Glutamatergic neuron (in vitro differentiated cells): ENCODE data around the gene COL4A1. TPM values are rescaled to one million over a fixed set of nuclear protein-coding genes. Genes with fewer than 3 reads are reported as not detected.

Experiments used
- DNase-seq: peaks from one replicate; pipeline ENCODE4 v3.0.0; 2022
- H3K27ac Mint-ChIP-seq: one replicate; pipeline ENCODE4 v1.8.0; 2020; ENCODE audit warnings: mild to moderate bottlenecking, mixed read lengths, inconsistent platforms; ENCODE audit not compliant: unreplicated experiment
- H3K27me3 Mint-ChIP-seq: one replicate; pipeline ENCODE4 v1.8.0; 2020; ENCODE audit warnings: mild to moderate bottlenecking, moderate library complexity, mixed read lengths, inconsistent platforms; ENCODE audit not compliant: unreplicated experiment
- H3K36me3 Mint-ChIP-seq: one replicate; pipeline ENCODE4 v1.8.0; 2020; ENCODE audit warnings: mild to moderate bottlenecking, mixed read lengths, inconsistent platforms; ENCODE audit not compliant: unreplicated experiment
- H3K4me1 Mint-ChIP-seq: one replicate; pipeline ENCODE4 v1.8.0; 2020; ENCODE audit warnings: mild to moderate bottlenecking, low read depth, mixed read lengths, inconsistent platforms; ENCODE audit not compliant: unreplicated experiment
- H3K4me3 Mint-ChIP-seq: one replicate; pipeline ENCODE4 v1.8.0; 2020; ENCODE audit warnings: mild to moderate bottlenecking, mixed read lengths, inconsistent platforms; ENCODE audit not compliant: unreplicated experiment
- H3K9me3 Mint-ChIP-seq: one replicate; pipeline ENCODE4 v1.8.0; 2020; ENCODE audit warnings: mild to moderate bottlenecking, moderate library complexity, mixed read lengths, inconsistent platforms; ENCODE audit not compliant: unreplicated experiment
- CTCF ChIP-seq: fragments of 200-600 bp; sonication (generic); IDR thresholded peaks from one replicate; pipeline ENCODE4 v1.5.0; 2021; ENCODE audit not compliant: partially characterized antibody, unreplicated experiment
- total RNA-seq: library from RNA; stranded (reverse); fragmentation: NEBNext Ultra II Directional; extraction: Animal tissue kit (Norgen Biotek cat#: 25700); gene quantifications from one replicate; pipeline ENCODE4 v1.2.1, GENCODE V29; 2021; ENCODE audit not compliant: unreplicated experiment

The COL4A1 gene
- total RNA-seq, 1 donor from 2014 or later, result 14.6 TPM

- Mint-ChIP-seq H3K4me3 (no peak overlapping the region), H3K27me3 (peaks cover 5% of the 10 kb centered on the region), H3K4me1 (peaks cover 4% of the 10 kb centered on the region), H3K9me3 (no peaks in the 10 kb centered on the region), H3K36me3 (peaks cover 7% of the 10 kb centered on the region), H3K27ac (no peak overlapping the region)
- DNase-seq, result no peak
- TF ChIP-seq CTCF, result no peak
Measured at GRCh38 chr13:110320645-110321044, 13.7 kb upstream of the COL4A1 start.

GRCh38 chr13:110319774-110320509, 13.0 kb upstream of the COL4A1 start:
- Mint-ChIP-seq H3K27me3 (peaks cover 5% of the 10 kb centered on the region), H3K9me3 (no peaks in the 10 kb centered on the region), H3K36me3 (peaks cover 7% of the 10 kb centered on the region), H3K27ac (no peak overlapping the region), H3K4me3 (no peak overlapping the region), H3K4me1 (peaks cover 3% of the 10 kb centered on the region)
- no peak for DNase-seq
- TF ChIP-seq CTCF, result no peak

DNA sequence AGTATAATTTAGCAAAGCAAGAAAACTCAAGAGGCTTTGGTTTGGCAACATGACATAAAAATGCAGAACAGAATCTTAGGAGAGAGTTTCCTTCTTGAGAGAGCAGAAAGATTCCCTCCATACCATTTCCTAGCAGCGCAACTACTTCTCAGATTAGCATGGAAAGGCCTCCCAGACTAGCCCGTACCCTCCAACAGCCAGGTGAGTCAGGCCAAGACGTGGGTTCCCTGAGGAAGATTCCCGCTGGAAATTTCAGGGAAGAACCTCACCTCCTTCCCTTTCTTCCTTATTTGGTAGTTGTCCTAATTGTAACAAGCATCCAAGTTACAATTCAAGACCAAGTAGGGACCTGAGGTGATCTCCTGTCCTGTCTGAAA, 12.4 kb upstream of the COL4A1 start:
- Mint-ChIP-seq H3K4me3 (no peak overlapping the region), H3K27ac (no peak overlapping the region), H3K36me3 (peaks cover 7% of the 10 kb centered on the region), H3K4me1 (peaks cover under 1% of the 10 kb centered on the region), H3K27me3 (peaks cover 1% of the 10 kb centered on the region), H3K9me3 (no peaks in the 10 kb centered on the region)
- no peak for TF ChIP-seq CTCF
- DNase-seq, result no peak

- Mint-ChIP-seq H3K9me3 (no peaks in the 10 kb centered on the region), H3K4me1 (peaks cover 5% of the 10 kb centered on the region), H3K27me3 (peaks cover 1% of the 10 kb centered on the region), H3K36me3 (peaks cover 7% of the 10 kb centered on the region), H3K4me3 (no peak overlapping the region), H3K27ac (no peak overlapping the region)
- TF ChIP-seq CTCF, result no peak
- no peak for DNase-seq
Measured at GRCh38 chr13:110318920-110319319, 12.0 kb upstream of the COL4A1 start.

- DNase-seq, result no peak
- Mint-ChIP-seq H3K27ac (no peak overlapping the region), H3K36me3 (peaks cover 7% of the 10 kb centered on the region), H3K4me1 (peaks cover 11% of the 10 kb centered on the region), H3K27me3 (peaks cover 3% of the 10 kb centered on the region), H3K9me3 (no peaks in the 10 kb centered on the region), H3K4me3 (no peak overlapping the region)
- TF ChIP-seq CTCF, result no peak
Measured at GRCh38 chr13:110317496-110318195, 10.7 kb upstream of the COL4A1 start.
